Measurements from ENCODE around the gene UGT1A10.

Gene UGT1A10

GRCh38 chr2:233822101-233822771 is 186.0 kb downstream of the UGT1A10 start:
- no peak for DNase-seq (ENCODE audit: low read depth)
